ENCODE results near the gene PRPF19.
A peak's percentile ranks its signal among the peaks of the same experiment; 100 is the strongest.

Gene PRPF19

DNA sequence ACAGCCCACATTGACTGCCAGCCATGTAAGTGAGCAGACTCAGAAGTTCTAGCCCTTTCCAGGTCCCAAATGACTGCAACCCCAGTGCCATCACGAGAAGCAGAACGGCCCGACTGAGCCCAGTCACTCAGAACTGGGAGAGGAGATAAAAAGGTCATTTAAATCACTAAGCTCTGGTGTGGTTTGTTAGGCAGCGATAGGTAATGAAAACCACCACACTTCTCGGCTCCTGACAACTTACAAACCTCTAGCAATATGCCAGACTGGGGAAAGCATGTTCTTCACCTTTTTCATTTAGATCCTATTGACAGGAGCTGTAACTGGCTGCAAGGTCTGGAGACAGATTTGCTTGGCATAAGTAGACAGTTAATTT lies 38.9 kb upstream of the PRPF19 start:
- Mint-ChIP-seq H3K36me3 (ENCODE audit: insufficient read depth) (no peaks in the 10 kb centered on the region), H3K27me3 (peaks cover 41 to 43% of the 10 kb centered on the region in 2 donors), H3K4me1 (ENCODE audit: low read depth in 2 of 2) (no peaks in the 10 kb centered on the region), H3K9me3 (no peaks in the 10 kb centered on the region), H3K27ac (no peak overlapping the region), H3K4me3 (no peak overlapping the region)
- DNase-seq (no peak), ATAC-seq (replicated peaks) (no peak)

DNA sequence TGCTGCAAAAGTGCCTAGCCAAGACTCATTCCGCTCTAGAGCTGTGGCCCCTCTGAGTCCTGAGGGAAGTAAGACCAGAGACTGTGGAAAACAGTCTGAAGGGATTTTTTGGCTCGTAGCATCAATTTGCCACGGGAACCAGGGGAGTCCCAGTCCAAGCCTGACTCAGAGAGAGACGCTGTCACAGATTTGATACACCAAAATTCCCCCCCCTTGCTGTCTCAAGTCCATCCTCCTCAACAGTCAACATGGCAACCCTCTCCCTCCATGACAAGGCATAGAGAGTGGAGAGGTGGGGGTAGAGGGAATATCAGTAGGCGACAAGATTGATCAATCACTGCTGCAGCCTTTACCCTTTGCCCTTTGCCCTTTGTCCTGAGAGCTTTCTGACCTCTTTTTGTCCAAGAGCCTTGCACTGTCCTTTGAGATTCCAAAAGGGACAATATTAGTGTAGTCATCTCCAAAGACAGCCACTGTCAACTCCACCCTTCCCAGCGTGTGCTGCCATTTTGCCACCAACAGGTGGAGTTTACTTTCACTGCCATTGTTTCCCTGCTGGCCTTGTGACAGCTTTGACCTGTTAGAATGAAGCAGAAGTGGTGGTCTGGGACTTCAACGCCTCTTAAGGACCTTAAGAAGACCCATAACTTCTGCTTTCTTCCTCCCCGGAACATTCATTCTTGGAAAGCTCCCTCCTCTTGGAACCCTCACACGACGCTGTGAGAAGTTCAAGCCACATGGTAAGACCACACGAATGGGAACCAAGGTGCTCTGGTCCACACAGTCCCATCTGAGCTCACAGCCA lies 38.3 kb upstream of the PRPF19 start:
- Mint-ChIP-seq H3K27me3 (peaks cover 41 to 43% of the 10 kb centered on the region in 2 donors), H3K27ac (peak overlapping the region in 1 of 2 donors; percentile 49), H3K36me3 (ENCODE audit: insufficient read depth) (no peaks in the 10 kb centered on the region), H3K4me3 (no peak overlapping the region), H3K4me1 (ENCODE audit: low read depth in 2 of 2) (no peaks in the 10 kb centered on the region), H3K9me3 (no peaks in the 10 kb centered on the region)
- DNase-seq = no peak
- ATAC-seq (replicated peaks) = no peak

DNA sequence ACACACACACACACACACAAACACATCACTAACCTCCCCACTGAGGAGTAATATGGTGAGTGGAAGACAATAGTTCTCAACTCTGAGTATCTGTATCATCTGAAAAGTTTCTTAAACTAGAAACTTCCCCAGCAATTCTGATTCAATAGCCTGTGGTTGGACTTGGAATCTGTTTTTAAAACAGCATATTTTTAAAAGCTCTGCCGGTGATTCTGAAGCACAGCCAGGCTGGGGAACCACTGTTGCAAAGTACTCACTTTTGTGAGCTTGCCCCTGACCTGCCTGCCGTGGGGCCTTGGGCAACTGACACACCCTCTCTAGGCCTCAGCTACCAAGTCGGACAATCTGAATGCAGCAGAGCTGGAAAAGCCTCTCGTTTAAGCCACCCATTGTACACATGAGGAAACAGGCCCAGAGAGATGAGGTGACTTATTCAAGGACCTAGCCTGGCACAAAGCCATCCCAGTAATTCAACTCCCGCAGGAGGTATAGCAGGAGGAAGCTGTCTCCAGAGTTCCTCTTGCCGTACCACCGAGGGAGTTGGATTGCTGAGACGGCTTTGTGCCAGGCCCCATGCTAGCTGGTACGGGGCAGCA lies 36.7 kb upstream of the PRPF19 start:
- Mint-ChIP-seq H3K4me1 (ENCODE audit: low read depth in 2 of 2) (no peaks in the 10 kb centered on the region), H3K27ac (no peak overlapping the region), H3K27me3 (peaks cover 38 to 40% of the 10 kb centered on the region in 2 donors), H3K4me3 (no peak overlapping the region), H3K9me3 (no peaks in the 10 kb centered on the region), H3K36me3 (ENCODE audit: insufficient read depth) (peaks cover 2% of the 10 kb centered on the region)
- DNase-seq (no peak), ATAC-seq (replicated peaks) (no peak)

DNA sequence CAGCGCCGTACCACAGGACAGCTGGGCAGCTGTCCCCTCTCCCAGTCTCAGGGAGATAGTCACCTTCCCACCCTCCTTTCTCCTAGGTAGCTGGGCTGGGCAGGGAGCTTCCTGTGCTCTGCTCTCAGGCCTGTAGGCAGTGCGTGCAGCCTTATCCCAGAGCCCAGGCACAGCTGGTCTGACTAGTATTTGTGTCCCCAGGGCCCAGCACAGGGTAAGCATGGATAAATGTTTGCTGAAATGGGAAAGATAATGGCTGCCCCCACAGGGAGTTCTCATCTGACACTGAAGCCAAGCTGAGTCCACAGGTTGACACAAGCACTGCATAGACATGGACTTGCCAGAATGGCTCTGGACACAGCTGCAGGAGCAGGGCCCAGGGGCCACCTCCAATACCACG lies 35.8 kb upstream of the PRPF19 start:
- H3K4me3 Mint-ChIP-seq = no peak overlapping the region
- no peaks in the 10 kb centered on the region for H3K9me3 Mint-ChIP-seq
- DNase-seq = no peak
- no peak for ATAC-seq (replicated peaks)
- H3K4me1 Mint-ChIP-seq (ENCODE audit: low read depth in 2 of 2) = no peaks in the 10 kb centered on the region
- peaks cover 2% of the 10 kb centered on the region for H3K36me3 Mint-ChIP-seq (ENCODE audit: insufficient read depth)
- H3K27ac Mint-ChIP-seq = no peak overlapping the region
- peaks cover 45% of the 10 kb centered on the region in 2 donors for H3K27me3 Mint-ChIP-seq

DNA sequence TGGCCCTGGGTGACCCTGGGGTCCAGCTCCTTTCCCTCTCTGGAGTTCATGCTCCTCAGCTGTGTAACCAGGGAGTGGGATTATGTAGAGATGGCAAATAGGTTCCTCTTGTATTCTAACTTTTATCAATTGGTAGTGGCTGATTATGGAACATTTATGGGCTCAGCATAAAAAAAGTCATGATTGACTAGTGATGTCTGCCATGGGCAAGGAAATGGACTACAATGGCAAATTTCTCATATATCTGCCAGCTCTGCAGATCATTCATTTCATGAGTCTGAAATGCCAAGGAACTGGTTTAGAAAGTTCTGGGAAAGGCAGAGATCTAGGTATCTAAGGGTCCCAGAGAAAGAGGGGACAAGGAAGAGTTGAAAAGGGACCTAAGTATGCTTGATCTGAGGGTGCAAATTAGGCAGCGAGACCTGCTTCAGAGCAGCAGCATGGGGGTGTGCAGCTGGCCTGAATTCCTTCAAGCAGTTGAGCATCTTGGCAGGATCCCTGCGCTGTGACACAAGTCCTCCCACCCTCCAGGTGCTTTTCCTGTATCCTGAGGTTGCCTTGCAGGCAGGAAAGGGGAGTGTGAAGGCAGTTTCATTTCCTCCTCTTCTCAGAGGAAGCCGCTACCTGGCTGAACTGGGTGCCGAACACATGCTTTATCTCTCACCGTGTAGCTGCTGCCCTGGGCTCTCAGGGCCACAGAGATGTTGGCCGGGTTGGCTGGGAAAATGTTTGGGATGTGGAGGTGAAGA lies 35.2 kb upstream of the PRPF19 start:
- no peak overlapping the region for H3K4me3 Mint-ChIP-seq
- ATAC-seq (replicated peaks) (no peak), DNase-seq (no peak)

DNA sequence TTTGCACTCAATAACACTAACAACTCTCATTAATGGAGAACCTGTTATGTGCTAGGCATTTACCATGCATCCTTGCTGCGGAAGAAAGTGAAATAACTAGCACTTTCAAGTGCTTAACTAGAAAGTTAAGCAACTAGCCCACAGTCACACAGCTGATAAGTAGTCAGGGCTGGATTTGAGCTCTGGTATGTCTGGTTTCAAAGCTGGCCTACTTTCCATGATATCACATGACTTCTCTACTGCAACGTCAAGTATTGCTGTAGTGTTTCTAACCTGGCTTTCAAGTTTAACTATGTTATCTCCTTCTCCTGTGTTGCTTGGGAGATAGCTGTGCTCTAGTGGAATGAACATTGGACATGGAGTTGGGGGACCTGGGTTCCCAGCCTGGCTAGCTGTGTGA lies 33.5 kb upstream of the PRPF19 start:
- peak; percentile 59 for ATAC-seq (replicated peaks)

More for the DNA sequence above, 35.2 kb upstream of the PRPF19 start:
- Mint-ChIP-seq H3K27ac (no peak overlapping the region), H3K36me3 (ENCODE audit: insufficient read depth) (peaks cover 2% of the 10 kb centered on the region), H3K27me3 (peaks cover 43 to 51% of the 10 kb centered on the region in 2 donors), H3K4me1 (ENCODE audit: low read depth in 2 of 2) (no peaks in the 10 kb centered on the region), H3K9me3 (no peaks in the 10 kb centered on the region)

DNA sequence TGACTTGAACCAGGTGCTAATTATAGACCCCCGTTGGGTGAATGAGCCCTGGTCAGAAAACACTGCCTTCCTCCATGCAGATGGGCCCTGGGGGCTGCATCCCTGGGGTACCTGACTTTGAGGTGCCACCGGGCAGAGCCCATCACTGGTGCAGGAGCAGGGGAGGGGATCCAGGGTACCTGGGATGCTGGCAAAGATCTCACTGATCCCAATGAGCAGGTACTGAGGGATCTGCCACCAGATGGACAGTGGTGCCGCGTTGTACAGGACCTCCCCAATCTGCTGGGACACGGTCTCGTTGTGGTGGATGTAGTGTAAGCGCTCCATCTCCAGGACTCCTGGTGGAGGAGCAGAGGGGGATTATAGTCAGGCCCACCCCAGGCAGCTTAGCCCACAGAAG lies 32.9 kb upstream of the PRPF19 start:
- ATAC-seq (replicated peaks) = no peak
- Mint-ChIP-seq H3K27ac (no peak overlapping the region), H3K4me1 (ENCODE audit: low read depth in 2 of 2) (no peaks in the 10 kb centered on the region), H3K27me3 (peaks cover 35 to 41% of the 10 kb centered on the region in 2 donors), H3K36me3 (ENCODE audit: insufficient read depth) (peaks cover 6% of the 10 kb centered on the region), H3K9me3 (no peaks in the 10 kb centered on the region), H3K4me3 (no peak overlapping the region)
- DNase-seq = no peak

More for the DNA sequence above, 33.5 kb upstream of the PRPF19 start:
- no peak for DNase-seq
- peak overlapping the region in 1 of 2 donors; percentile 56 for H3K27ac Mint-ChIP-seq
- H3K4me3 Mint-ChIP-seq = no peak overlapping the region
- H3K4me1 Mint-ChIP-seq (ENCODE audit: low read depth in 2 of 2) = no peaks in the 10 kb centered on the region
- H3K36me3 Mint-ChIP-seq (ENCODE audit: insufficient read depth) = peaks cover 2% of the 10 kb centered on the region
- no peaks in the 10 kb centered on the region for H3K9me3 Mint-ChIP-seq
- H3K27me3 Mint-ChIP-seq = peaks cover 40 to 41% of the 10 kb centered on the region in 2 donors

DNA sequence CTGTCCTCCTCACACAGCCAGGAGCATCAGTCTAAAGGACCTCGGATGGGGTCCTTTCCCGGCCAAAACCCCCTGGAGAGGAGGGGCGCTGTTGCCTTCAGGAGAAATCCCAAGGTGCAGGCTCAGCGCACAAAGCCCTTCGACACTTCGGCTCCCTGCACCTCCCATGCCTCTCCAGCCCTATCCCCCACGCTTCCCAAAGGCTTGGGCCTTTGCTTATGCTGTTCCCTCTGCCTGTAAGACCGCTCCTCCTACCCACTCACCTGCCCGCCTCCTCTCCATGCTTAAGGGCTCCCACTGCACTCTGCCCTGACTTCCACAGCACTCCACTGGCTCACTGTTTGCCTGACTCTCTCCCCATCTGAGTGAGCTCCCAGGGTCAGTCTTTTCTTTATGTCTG lies 32.1 kb upstream of the PRPF19 start:
- H3K27me3 Mint-ChIP-seq = peaks cover 30 to 41% of the 10 kb centered on the region in 2 donors
- no peaks in the 10 kb centered on the region for H3K4me1 Mint-ChIP-seq (ENCODE audit: low read depth in 2 of 2)
- ATAC-seq (replicated peaks) (no peak), DNase-seq (no peak)
- peaks cover 6% of the 10 kb centered on the region for H3K36me3 Mint-ChIP-seq (ENCODE audit: insufficient read depth)
- no peak overlapping the region for H3K4me3 Mint-ChIP-seq
- H3K27ac Mint-ChIP-seq = peak overlapping the region; percentile 5 to 9
- no peaks in the 10 kb centered on the region for H3K9me3 Mint-ChIP-seq

DNA sequence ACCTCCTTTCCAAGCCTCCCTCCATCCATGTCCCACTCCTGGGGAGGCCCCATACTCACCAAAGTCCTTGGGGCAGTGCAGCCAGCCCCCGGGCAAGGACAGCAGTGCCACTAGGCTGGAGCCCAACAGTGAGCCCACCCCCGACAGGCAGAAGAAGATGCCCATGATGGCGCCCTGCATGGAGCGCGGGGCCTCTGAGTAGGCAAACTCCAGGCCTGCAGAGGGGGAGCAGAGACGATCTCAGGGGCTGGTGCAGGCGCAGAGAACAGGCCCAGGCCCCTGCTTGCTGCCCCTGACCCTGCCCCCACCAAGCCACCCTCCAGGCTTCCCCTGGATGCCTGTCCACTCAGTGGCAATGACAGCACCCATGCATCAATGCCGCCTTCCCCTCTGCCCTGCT lies 31.4 kb upstream of the PRPF19 start:
- no peaks in the 10 kb centered on the region for H3K4me1 Mint-ChIP-seq (ENCODE audit: low read depth in 2 of 2)
- peak overlapping the region in 1 of 2 donors; percentile 5 for H3K27ac Mint-ChIP-seq
- no peak for DNase-seq
- peaks cover 6% of the 10 kb centered on the region for H3K36me3 Mint-ChIP-seq (ENCODE audit: insufficient read depth)
- H3K4me3 Mint-ChIP-seq = no peak overlapping the region
- no peaks in the 10 kb centered on the region for H3K9me3 Mint-ChIP-seq
- peaks cover 30 to 41% of the 10 kb centered on the region in 2 donors for H3K27me3 Mint-ChIP-seq
- no peak for ATAC-seq (replicated peaks)

DNA sequence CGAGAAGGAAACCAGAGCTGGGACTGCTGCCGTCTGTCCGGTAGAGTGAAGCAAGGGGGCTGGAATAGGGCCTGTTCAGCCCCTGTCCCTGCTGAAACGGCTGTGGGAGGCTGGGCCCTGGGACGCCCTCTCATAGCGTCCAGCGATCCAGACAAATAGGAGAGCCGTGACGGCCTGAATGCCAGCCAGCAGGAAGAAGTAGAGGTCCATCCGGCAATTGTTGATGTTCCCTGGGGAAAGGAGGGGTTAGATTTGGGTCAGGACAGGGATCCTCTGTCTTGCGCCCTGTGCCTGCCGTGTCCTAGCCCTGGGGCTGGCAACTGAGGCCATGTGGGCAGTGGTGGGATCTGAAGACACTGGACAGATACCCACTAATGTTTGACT lies 30.8 kb upstream of the PRPF19 start:
- H3K36me3 Mint-ChIP-seq (ENCODE audit: insufficient read depth) = peaks cover 6% of the 10 kb centered on the region
- no peak for ATAC-seq (replicated peaks)
- no peak overlapping the region for H3K4me3 Mint-ChIP-seq
- H3K27me3 Mint-ChIP-seq = peaks cover 30 to 41% of the 10 kb centered on the region in 2 donors
- no peaks in the 10 kb centered on the region for H3K4me1 Mint-ChIP-seq (ENCODE audit: low read depth in 2 of 2)
- H3K27ac Mint-ChIP-seq = no peak overlapping the region
- no peak for DNase-seq
- H3K9me3 Mint-ChIP-seq = no peaks in the 10 kb centered on the region

DNA sequence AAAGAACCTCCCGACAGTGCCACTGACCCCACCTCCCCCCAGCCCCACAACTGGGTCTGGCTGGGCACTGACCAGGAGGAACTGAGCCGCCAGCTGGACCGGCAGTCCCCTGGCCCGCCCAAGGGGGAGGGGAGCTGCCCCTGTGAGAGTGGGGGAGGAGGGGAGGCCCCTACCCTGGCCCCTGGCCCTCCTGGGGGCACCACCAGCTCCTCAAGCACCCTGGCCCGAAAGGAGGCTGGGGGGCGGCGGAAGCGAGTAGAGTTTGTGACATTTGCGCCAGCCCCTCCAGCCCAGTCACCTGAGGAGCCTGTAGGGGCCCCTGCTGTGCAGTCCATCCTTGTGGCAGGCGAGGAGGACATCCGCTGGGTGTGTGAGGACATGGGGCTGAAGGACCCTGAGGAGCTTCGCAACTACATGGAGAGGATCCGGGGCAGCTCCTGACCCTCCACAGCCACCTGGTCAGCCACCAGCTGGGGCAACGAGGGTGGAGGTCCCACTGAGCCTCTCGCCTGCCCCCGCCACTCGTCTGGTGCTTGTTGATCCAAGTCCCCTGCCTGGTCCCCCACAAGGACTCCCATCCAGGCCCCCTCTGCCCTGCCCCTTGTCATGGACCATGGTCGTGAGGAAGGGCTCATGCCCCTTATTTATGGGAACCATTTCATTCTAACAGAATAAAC lies 30.2 kb upstream of the PRPF19 start:
- no peaks in the 10 kb centered on the region for H3K4me1 Mint-ChIP-seq (ENCODE audit: low read depth in 2 of 2)

DNA sequence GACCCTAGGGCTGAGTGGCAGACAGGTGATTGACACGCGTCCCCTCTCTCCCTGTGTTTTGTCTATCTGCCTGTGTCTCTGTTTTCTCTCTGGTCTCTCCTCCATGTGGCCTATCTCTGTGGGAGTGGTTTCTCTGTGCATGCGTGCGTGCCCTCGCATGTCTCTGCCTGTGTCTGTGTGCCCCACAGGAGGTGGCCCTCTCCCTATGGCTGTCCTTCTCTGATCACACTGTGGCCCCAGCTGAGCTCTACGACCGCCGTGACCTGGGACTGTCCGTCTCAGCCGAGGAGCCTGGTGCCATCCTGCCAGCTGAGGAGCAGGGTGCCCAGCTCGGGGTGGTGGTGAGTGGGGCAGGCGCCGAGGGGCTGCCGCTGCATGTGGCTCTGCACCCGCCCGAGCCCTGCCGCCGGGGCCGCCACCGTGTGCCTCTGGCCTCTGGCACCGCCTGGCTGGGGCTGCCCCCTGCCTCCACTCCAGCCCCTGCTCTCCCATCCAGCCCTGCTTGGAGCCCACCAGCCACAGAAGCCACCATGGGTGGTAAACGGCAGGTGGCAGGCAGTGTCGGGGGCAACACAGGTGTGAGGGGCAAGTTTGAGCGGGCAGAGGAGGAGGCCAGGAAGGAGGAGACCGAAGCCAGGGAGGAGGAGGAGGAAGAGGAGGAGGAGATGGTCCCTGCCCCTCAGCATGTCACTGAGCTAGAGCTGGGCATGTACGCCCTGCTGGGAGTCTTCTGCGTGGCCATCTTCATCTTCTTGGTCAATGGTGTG lies 29.5 kb upstream of the PRPF19 start:
- H3K27ac Mint-ChIP-seq = no peak overlapping the region
- no peak for DNase-seq
- H3K27me3 Mint-ChIP-seq = peaks cover 24 to 41% of the 10 kb centered on the region in 2 donors
- H3K4me3 Mint-ChIP-seq = no peak overlapping the region
- no peaks in the 10 kb centered on the region for H3K9me3 Mint-ChIP-seq
- H3K4me1 Mint-ChIP-seq (ENCODE audit: low read depth in 2 of 2) = no peaks in the 10 kb centered on the region
- ATAC-seq (replicated peaks) = no peak
- peaks cover 6% of the 10 kb centered on the region for H3K36me3 Mint-ChIP-seq (ENCODE audit: insufficient read depth)

More for the DNA sequence above, 30.2 kb upstream of the PRPF19 start:
- Mint-ChIP-seq H3K27me3 (peaks cover 29 to 41% of the 10 kb centered on the region in 2 donors), H3K4me3 (no peak overlapping the region), H3K27ac (no peak overlapping the region), H3K36me3 (ENCODE audit: insufficient read depth) (peaks cover 6% of the 10 kb centered on the region), H3K9me3 (no peaks in the 10 kb centered on the region)
- ATAC-seq (replicated peaks) (no peak), DNase-seq (no peak)

Measured in effector memory CD8-positive, alpha-beta T cell (primary cell).